LoVo (cell line): ENCODE results near the gene SULT2A1.
A peak's percentile ranks its signal among the peaks of the same experiment; 100 is the strongest.
"Not testable (repeated sequence)": the region's sequence is repeated elsewhere in the genome, so short reads cannot be mapped to it uniquely, and the experiment has no call there.

Experiments used
- DNase-seq: peaks from one replicate; pipeline ENCODE4 v3.0.0-alpha.2; 2016; ENCODE audit warnings: low spot score

Gene SULT2A1

DNA sequence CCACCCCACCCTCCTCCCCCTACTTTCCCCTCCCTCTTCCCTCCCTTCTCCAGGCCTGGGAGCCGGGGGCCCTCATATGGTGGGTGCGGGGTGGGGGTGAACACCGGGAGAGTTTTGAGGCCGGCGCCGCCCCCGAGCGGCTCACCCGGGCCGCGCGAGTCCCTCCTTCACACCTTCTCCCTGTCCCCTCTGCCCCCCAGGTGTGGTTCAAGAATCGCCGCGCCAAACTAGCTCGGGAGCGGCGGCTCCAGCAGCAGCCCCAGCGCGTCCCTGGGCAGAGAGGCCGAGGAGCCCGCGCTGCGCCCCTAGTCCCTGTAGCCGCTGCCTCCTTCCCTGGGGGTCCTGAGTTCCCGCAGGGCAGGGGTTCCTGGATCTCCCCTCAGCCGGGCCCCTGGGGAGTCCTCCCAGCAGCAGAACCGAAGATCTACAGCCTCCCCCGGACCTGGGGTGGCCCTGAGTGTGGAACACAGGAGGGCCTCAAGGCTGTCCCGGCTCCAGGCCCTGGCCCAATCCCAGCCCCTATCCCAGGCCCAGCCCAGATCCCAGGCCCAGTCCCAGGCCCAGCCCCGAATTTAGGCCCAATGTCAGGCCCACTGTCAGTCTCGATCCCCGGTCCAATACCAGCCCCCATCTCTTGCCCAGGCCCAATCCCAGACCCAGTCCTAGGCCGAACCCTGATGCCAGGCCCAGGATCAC, 25.4 kb downstream of the SULT2A1 start:
- DNase-seq: no peak

GRCh38 chr19:47859838-47860237, 26.3 kb downstream of the SULT2A1 start:
- DNase-seq: not testable (repeated sequence)

DNA sequence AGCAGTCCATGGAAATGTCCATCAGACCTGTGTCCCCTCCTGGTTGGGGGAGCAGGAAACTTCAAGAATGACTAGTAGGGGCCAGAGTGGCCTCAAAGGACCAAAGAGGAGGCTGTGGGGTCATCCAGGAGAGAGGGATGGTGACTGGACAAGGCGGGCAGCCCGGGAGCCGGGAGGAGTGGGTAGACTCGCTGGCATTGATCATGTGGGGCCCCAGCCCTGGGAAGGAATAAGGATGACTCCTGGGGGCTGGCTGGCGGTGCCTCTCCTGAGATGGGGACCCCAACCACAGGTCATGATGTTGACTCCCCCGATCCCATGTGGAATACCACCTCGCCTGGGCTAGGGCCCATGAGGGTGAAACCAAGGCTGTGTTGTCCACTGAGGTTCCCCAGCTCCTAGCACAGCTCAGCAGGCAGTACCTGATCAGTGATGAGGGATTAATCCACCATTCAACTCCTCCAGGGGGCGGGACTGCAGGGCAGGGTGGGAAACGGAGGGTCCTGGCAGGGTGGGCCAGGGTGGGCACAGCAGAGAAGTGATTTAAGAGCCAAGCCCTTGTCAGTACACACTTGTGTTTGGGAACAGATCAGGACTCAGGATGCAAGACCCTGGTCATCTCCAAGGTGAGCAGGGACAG, 27.3 kb downstream of the SULT2A1 start, which contains the start of gene TPRX2:
Gene TPRX2, plus strand, starts transcription at position 590 of the 640 bp plus-strand sequence. Its CDS starts 12 bp downstream, at position 602.
- DNase-seq: not testable (repeated sequence)

DNA sequence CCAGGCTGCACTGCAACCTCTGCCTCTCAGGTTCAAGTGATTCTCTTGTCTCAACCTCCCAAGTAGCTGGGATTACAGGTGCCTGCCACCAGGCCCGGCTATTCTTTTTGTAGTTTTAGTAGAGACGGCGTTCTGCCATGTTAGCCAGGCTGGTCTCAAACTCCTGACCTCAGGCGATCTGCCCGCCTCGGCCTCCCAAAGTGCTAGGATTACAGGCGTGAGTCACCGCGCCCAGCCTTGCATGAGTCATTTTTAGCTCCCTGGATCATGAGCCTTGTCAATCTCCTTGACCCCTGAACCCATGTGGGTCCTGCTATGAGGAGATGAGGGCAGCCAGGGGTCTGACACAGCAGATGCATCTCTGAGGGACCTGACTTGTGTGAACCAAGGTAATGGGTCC, 27.9 kb downstream of the SULT2A1 start:
- peak; percentile 41 for DNase-seq

GRCh38 chr19:47854459-47854858, 31.7 kb downstream of the SULT2A1 start:
- DNase-seq: no peak

DNA sequence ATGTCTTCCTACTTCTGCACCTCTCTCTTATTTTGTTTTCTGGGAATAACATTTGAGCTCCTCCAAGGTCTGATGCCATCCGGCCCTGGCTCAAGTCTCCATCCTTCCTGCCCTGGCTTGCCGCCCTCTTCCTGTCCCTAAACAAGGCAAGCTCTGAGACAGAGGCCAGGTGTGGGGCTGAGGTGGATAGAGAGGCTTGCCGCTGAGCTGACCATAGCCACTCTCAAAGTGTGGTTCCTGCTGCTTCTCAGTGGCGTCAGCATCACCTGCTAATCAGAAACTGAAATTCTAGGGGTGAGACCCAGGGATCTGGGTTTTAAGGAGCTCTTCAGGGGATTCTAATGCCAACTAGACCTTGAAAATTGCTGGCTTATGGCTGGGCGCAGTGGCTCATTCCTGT, 33.1 kb downstream of the SULT2A1 start:
- DNase-seq: no peak

DNA sequence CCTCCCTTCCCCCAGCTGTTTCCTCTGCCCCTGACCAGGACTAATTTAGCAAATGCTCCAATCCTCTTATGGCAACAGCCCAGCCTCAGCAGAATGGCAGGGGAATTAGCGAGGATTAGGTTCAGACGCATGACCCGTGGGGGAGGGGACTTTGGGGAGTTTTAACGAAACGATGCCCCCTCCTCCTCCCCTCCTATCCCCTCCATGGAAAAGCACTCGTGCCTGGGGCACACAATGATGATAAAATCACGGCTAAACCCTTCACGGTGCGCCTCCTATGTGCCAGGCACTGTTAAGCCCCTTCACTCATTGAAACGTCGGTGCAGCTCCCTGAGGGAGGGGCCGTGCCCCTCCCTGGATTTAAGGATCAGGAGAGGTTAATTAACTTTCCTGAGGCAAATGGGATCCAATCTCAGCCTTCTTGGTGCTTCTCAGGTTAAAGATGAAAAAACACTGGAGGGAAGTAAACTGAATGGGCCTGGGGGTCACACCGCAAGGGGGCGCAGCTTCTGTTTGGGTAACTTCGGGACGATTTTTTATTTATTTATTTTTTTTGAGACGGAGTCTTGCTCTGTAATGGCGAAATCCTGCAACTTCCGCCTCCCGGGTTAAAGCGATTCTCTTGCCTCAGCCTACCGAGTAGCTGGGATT, 37.2 kb downstream of the SULT2A1 start:
- no peak for DNase-seq

DNA sequence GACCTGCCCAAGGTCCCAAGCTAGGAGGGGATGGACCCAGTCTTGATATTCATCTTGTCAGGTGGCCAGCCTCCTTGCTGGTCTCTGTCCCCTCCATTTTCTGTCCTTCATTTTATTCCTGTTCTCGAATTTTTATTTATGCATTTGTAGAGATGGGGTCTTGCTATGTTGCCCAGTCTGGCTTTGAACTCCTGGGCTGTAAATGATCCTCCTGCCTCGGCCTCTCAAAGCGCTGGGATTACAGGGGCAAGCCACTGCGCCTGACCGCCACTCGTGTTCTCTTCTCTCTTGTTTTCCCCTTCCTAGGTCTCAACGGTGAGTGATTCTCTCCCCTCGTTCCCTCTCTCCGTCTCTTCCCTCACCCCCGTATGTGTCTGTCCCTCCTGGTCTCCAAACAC, 37.7 kb downstream of the SULT2A1 start:
- DNase-seq: no peak

- no peak for DNase-seq
Measured at GRCh38 chr19:47842941-47843340, 43.2 kb downstream of the SULT2A1 start.

GRCh38 chr19:47839913-47840312, 46.2 kb downstream of the SULT2A1 start:
- DNase-seq: no peak

GRCh38 chr19:47839411-47839810, 46.7 kb downstream of the SULT2A1 start:
- DNase-seq: no peak

- DNase-seq: no peak
Measured at GRCh38 chr19:47836038-47836437, 50.1 kb downstream of the SULT2A1 start.

DNA sequence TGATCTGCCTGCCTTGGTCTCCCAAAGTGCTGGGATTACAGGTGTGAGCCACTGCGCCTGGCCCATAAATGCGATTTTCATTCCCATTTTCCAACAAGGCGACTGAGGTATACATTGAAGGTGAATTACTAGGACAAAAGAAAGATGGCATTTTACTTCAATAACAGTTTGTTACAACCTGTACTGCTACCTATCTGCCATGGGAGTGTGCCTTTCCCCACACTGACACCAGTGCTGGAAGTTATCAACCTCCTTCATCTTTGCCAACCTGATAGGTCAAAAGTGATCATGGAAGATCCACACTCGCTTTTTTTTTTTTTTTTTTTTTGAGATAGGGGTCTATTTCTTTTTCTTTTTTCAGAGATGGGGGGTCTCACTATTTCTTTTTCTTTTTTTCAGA, 53.4 kb downstream of the SULT2A1 start:
- DNase-seq: no peak

DNA sequence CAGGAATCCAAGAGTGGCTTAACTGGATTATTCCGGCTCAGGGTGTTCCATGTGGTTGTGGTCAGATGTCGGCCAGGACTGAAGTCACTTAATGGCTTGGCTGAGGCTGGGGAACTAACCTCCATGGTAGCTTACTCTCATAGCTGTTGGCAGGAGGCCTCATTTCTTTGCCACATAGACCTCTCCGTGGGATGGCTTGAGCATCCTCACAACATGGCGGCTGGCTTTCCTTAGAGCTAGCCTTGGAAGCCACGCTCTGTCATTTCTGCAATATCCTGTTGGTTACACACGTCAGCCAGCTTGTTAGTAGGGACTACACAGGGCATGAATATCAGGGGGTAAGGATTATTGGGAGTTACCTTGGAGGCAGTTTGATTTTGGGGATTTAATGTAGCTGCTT, 59.3 kb downstream of the SULT2A1 start:
- DNase-seq: no peak

DNA sequence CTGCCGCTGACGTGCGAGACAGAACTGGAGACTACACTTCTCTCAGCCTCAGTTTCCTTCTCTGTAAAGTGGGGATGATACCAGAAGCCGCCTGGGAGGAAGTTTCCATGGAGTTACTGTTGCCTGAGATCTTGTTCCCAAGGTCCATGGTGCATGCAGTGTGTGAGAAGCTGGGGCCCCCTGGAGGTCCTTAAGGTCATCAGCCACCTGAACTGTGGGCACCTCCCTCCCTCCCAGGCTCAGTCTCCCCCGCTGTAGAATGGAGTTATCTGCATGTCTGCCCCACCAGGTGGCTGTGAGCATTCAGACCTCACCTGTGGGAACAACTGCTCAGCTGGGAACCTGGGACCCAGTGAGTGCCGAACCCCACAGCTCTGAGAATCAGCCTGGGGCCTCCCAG, 61.7 kb downstream of the SULT2A1 start:
- no peak for DNase-seq

DNA sequence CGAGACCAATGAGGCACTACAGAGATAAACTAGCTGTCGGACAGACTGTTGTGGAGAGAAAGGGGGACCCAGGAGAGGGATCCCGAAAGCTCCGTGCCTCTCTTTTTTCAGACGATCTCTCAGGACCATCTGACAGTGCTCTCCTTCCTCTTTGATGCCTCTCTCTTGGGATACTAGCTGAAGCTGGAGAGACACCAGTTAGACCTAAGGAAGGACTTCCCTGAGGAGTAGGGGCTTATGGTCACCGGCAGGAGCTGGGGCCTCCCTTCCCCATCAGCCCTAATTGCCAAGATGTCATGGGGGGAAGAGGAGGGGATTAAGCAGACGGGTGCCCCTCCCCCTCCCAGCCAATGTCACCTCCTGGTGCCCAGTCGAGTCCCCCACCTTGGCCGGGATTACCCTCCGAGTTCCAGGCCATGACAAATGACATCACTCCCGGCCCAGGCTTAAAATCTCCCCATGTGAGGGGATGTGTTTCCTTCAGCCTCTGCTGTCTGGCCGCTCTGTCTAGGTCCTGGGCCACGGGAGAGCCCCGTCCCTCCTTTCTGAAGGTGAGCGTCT, 64.6 kb downstream of the SULT2A1 start, which contains the start of gene CRX:
Gene CRX, plus strand, starts transcription at position 478 of the 561 bp plus-strand sequence. CDS start 12,507 bp downstream, outside the sequence.
- no peak for DNase-seq
